Heart left ventricle (tissue), 16 donors: ENCODE measurements around the gene NOTUM. TPM values are rescaled to one million over a fixed set of nuclear protein-coding genes. Genes with fewer than 3 reads are reported as not detected.
A peak's percentile ranks its signal among the peaks of the same experiment; 100 is the strongest.

ENCODE experiments used
- ATAC-seq, 4 donors: fragments of 200-7000 bp; cut with Tn5 transposase; one replicate each; pipeline ENCODE4 v1.9.1; 2020 to 2022; ENCODE audit warnings: moderate library complexity in 4 of 4, mild to moderate bottlenecking in 3 of 4, moderate number of reproducible peaks in 1 of 4
- DNase-seq, 5 donors: peaks; one replicate each; pipeline ENCODE4 v3.0.0-alpha.2; 2020
- H3K27ac ChIP-seq, 12 donors: fragments of 200-600 bp; sonication (generic) in 4 of 12; one replicate each; pipeline versions ENCODE4 v1.5.0 to v1.8.0; 2016 to 2022; ENCODE audit warnings: mild to moderate bottlenecking in 2 of 12
- H3K27me3 ChIP-seq, 9 donors: fragments of 200-600 bp; sonication (generic) in 2 of 9; one replicate each; pipeline versions ENCODE4 v1.5.1 to v1.8.0; 2016 to 2022; ENCODE audit warnings: mild to moderate bottlenecking in 3 of 9
- H3K36me3 ChIP-seq, 9 donors: fragments of 200-600 bp; sonication (generic) in 2 of 9; one replicate each; pipeline versions ENCODE4 v1.5.0 to v1.8.0; 2018 to 2022; ENCODE audit warnings: mild to moderate bottlenecking in 2 of 9
- H3K4me1 ChIP-seq, 12 donors: fragments of 200-600 bp; sonication (generic) in 4 of 12; one replicate each; pipeline versions ENCODE4 v1.5.0 to v1.8.0; 2016 to 2022; ENCODE audit warnings: mild to moderate bottlenecking in 3 of 12
- H3K4me3 ChIP-seq, 12 donors: fragments of 200-600 bp; sonication (generic) in 4 of 12; one replicate each; pipeline versions ENCODE4 v1.5.0 to v1.8.0; 2017 to 2022; ENCODE audit warnings: mild to moderate bottlenecking in 9 of 12, moderate library complexity in 4 of 12
- H3K9me3 ChIP-seq, 12 donors: fragments of 200-600 bp; sonication (generic) in 4 of 12; one replicate each; pipeline versions ENCODE4 v1.5.0 to v1.8.0; 2016 to 2022; ENCODE audit warnings: mild to moderate bottlenecking in 1 of 12
- POLR2A ChIP-seq, 2 donors: fragments of 450-650 bp; IDR thresholded peaks; one replicate each; pipeline ENCODE4 v1.6.1; 2017; ENCODE audit warnings: antibody characterized with exemption in 2 of 2, mild to moderate bottlenecking in 2 of 2, moderate library complexity in 2 of 2
- WGBS, 4 donors: extraction: QIAGEN DNeasy Blood & Tissue Kit in 2 of 4; methylation state at CpG; one replicate each; pipeline versions ENCODE4 v1.1.5 to v1.1.7; 2013 to 2018; 5-methylcytosine and 5-hydroxymethylcytosine counted together
- intact Hi-C, 10 donors: fragments of 100-400 bp; cut with DNase I; formaldehyde crosslinking; loops; one replicate each; pipeline versions ENCODE4 v1.11.1 to v1.14.2; 2022
- polyA plus RNA-seq, 2 donors: library from polyadenylated mRNA; stranded (reverse); fragments of 200-250 nt; gene quantifications; one replicate each; pipeline ENCODE4 v1.2.3, GENCODE V29; 2013
- total RNA-seq, 9 donors: library from RNA; depleted of rRNA in 2 of 9; stranded (reverse); fragments of >200 nt in 2 of 9; fragmentation: NEBNext Ultra II Directional in 3 of 9; extraction: Animal tissue kit (Norgen Biotek cat#: 25700) in 3 of 9; gene quantifications; one replicate each; pipeline versions ENCODE4 v1.1.0 to v1.2.4, GENCODE V29; 2016 to 2023
- TF ChIP-seq, protein P1 (sequence below), 12 donors: fragments of 200-600 bp; sonication (generic) in 4 of 12; IDR thresholded peaks; one replicate each; pipeline versions ENCODE4 v1.5.0 to v1.8.0; 2018 to 2022; ENCODE audit warnings: antibody characterized with exemption in 12 of 12, mild to moderate bottlenecking in 5 of 12
- donor health status: ischemic (EF 13 %, LVEDD 7.1; RV severe dilation, severe dysfunction).
- donor health status: healthy with polysubstance abuse.
- donor health status: DM: no; HTN: yes; CAD: no.
- donor health status: DM: no; HTN: no; CAD: no.
- donor health status: ischemic (EF 25% LVEDD 6.9; RV normal size, moderate dysfunction).
- donor health status: ischemic (EF 25% LVEDD 5.7; RV mildly dilated, moderate dysfunction).
- donor health status: healthy.
- donor health status: DM: yes; HTN: yes; CAD: no.
- donor health status: ischemic (EF 35%, LVEDD 5.7; RV mildly dilated, moderate dysfunction).
- donor health status: nonischemic (EF 11% LVEDD 7.7; RV severe dilation, severe dysfunction).
- donor health status: DM: yes; HTN: yes; CAD: no.
- donor health status: PGD.
- donor health status: ischemic (EF 29% LVEDD 5.4; RV normal size, mild dysfunction).
- donor health status: nonischemic (EF 23%, LVEDD 6.1; RV moderate dilation, normal function).

Gene NOTUM
- total and polyA plus RNA-seq, 11 donors, result 0.25 to 1.6 (median 0.56) TPM; not detected in 3

- peaks cover 19 to 84% (median 45%) of the 10 kb centered on the region in 12 donors for H3K4me1 ChIP-seq
- H3K27me3 ChIP-seq, result no peaks in the 10 kb centered on the region
- H3K9me3 ChIP-seq, result no peaks in the 10 kb centered on the region
- ATAC-seq (no peak), DNase-seq (no peak)
- H3K4me3 ChIP-seq, result peak overlapping the region in 10 of 12 donors; percentile 8 to 49 (median 30)
- peak overlapping the region in 8 of 12 donors; percentile 31 to 86 (median 50) for H3K27ac ChIP-seq
- H3K36me3 ChIP-seq, result peaks cover 0 to 39% (median 29%) of the 10 kb centered on the region in 9 donors
- TF ChIP-seq, protein P1, sequence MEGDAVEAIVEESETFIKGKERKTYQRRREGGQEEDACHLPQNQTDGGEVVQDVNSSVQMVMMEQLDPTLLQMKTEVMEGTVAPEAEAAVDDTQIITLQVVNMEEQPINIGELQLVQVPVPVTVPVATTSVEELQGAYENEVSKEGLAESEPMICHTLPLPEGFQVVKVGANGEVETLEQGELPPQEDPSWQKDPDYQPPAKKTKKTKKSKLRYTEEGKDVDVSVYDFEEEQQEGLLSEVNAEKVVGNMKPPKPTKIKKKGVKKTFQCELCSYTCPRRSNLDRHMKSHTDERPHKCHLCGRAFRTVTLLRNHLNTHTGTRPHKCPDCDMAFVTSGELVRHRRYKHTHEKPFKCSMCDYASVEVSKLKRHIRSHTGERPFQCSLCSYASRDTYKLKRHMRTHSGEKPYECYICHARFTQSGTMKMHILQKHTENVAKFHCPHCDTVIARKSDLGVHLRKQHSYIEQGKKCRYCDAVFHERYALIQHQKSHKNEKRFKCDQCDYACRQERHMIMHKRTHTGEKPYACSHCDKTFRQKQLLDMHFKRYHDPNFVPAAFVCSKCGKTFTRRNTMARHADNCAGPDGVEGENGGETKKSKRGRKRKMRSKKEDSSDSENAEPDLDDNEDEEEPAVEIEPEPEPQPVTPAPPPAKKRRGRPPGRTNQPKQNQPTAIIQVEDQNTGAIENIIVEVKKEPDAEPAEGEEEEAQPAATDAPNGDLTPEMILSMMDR (IDR thresholded peaks at IDR 0.05), result no peak
- TF ChIP-seq POLR2A (IDR thresholded peaks at IDR 0.05), result no peak
- 86 to 96% (median 89%) methylated on average over 47 to 58 of the region's 58 CpGs for WGBS, 4 donors
- intact Hi-C loops, result loop anchor here in 1 of 10 donors (5.0 kb wide), 1 partner anchor 40 kb away; no protein-coding TSS in a partner anchor
Observed at GRCh38 chr17:81922566-81923301, 38.3 kb downstream of the NOTUM start.

DNA sequence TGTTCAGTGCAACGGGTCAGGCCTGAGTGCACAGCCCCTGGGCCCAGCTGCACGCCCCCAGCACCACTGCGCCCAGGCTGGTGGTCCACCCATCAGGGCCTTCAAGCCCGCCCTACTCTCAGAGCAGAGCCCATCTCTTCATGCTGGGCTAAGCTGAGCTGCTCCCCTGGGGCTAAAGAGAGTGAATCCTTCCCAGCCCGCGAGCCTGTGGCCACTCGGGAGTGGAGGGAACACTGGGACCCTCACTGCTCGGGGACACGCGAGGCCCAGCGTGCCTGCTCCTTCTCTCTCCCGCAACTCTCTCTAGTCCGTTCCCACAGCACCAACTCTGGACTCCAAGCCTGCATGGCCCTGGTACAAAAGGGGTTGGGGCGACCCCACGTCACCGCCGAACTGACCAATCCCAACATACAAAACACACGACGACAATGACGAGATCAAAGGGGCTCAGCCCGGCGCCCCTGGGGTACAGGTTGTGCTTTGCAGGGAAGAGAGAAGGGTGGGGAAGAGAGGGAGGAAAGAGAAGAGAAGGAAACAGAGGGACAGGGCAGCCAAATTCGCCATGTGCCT lies 38.9 kb downstream of the NOTUM start:
- TF ChIP-seq, protein P1 (IDR thresholded peaks at IDR 0.05), result no peak
- TF ChIP-seq POLR2A (IDR thresholded peaks at IDR 0.05), result no peak
- H3K27me3 ChIP-seq, result no peaks in the 10 kb centered on the region
- WGBS, 4 donors, result 91 to 95% (median 93%) methylated on average over 22 to 23 of the region's 23 CpGs
- peaks cover 19 to 89% (median 50%) of the 10 kb centered on the region in 12 donors for H3K4me1 ChIP-seq
- no peak for DNase-seq
- no peaks in the 10 kb centered on the region for H3K9me3 ChIP-seq
- ATAC-seq, result no peak
- peak overlapping the region in 3 of 12 donors; percentile 24 to 86 (median 79) for H3K27ac ChIP-seq
- H3K36me3 ChIP-seq, result peaks cover 0 to 39% (median 29%) of the 10 kb centered on the region in 9 donors
- H3K4me3 ChIP-seq, result peak overlapping the region in 1 of 12 donors; percentile 49
- intact Hi-C loops, result loop anchor here in 1 of 10 donors (5.0 kb wide), 1 partner anchor 40 kb away; no protein-coding TSS in a partner anchor

- DNase-seq (no peak), ATAC-seq (no peak)
- Histone ChIP-seq H3K4me3 (peak overlapping the region in 1 of 12 donors; percentile 0), H3K27ac (peak overlapping the region in 1 of 12 donors; percentile 86), H3K9me3 (no peaks in the 10 kb centered on the region), H3K4me1 (peaks cover 19 to 92% (median 56%) of the 10 kb centered on the region in 12 donors), H3K36me3 (peaks cover 0 to 39% (median 29%) of the 10 kb centered on the region in 9 donors), H3K27me3 (no peaks in the 10 kb centered on the region)
- TF ChIP-seq, protein P1 (IDR thresholded peaks at IDR 0.05), result no peak
- TF ChIP-seq POLR2A (IDR thresholded peaks at IDR 0.05), result no peak
- WGBS, 4 donors, result 85 to 92% (median 90%) methylated on average over 3 of the region's 3 CpGs
- intact Hi-C loops, result loop anchor here in 1 of 10 donors (5.0 kb wide), 1 partner anchor 39 kb away; no protein-coding TSS in a partner anchor
Observed at GRCh38 chr17:81921537-81921862, 39.5 kb downstream of the NOTUM start.
